NK-92 (cell line): Measurements from ENCODE around the gene CACNB2.

ENCODE experiments used
- DNase-seq: peaks from one replicate; lab custom pipeline; 2025; ENCODE audit not compliant: unreplicated experiment; lab: John Stamatoyannopoulos, UW

CACNB2 gene

DNA sequence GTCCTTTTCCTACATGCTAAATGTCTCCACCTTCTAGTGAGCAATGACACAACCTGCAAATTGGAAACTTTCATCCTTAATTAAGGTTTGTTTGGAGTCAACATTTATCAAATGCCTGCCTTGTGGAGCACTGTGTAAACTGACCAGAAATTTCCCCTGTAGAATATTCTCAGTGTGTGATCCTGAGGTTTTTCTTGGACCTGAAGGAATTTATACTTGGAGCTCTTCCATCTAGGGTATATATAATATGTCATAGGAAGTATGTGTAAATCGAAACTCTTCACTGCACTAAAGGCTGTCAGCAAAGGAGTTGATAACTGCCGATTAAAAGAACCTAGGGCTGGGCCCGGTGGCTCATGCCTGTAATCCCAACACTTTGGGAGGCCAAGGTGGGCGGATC lies 358.8 kb downstream of the CACNB2 start:
- DNase-seq, result no peak

DNA sequence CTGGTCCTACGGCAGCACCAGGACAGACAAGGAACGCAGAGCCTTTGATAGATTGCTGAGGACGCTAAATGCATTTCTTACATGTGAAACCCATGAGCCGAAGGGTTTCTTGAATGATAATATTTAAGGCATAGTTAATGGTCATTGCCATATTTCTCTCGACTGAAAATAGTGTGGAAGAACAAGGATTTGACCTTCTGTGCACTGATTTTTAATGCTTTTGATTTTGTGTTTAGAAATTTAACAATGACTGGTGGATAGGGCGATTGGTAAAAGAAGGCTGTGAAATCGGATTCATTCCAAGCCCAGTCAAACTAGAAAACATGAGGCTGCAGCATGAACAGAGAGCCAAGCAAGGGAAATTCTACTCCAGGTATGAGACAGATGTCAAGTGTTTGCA lies 360.4 kb downstream of the CACNB2 start:
- no peak for DNase-seq

GRCh38 chr10:18501198-18501597 lies 361.0 kb downstream of the CACNB2 start:
- no peak for DNase-seq

GRCh38 chr10:18501629-18502028 lies 361.4 kb downstream of the CACNB2 start:
- no peak for DNase-seq

DNA sequence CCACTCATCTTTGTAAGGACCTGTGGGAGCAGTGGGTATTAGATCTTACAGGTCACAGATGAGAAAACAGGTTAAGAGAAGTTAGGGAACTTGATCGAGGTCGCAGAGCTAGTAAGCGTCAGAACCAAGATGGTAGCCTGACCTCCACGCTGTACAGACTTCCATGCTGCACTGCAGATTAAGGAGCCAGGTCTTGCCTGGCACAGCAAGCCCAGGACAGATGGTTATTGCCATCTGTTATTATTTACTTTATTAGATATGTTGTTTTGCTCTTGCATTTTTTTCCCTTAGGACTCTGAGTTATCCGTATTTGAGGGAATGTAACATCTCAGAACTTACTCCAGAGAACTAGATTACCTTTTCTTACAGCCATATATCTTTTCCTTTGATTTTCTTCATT lies 363.9 kb downstream of the CACNB2 start:
- no peak for DNase-seq

DNA sequence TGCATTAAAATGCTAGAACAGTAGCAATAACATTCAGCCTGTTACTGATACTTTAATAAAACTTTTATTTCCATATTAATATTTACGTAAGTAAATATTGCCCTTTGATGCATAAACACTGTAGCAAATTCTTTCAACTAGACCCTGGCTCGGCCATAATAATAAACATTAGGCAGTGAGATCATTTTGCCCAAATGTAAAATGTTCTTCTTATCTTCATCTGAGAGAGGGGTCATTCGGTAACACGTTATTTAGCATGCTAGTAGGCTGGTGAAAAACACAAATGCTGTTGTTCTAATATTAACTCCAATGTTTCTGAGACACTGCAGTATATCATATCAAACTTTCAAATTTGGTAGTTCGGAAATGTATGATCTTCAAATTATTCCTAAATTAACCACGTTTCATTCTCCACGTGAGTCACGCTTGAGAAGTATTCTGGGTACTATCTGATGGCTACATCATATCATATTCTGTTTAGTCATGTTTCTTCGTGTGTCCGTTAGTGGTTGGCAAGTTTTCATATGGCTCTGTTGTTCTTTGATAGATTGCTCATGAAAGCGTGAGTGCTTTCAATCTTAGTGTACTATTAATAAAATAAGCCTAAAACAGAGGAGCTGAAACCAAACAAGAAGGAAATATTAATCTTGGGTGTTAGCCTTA lies 365.4 kb downstream of the CACNB2 start:
- no peak for DNase-seq

- DNase-seq, result no peak
These were observed 368.4 kb downstream of the CACNB2 start for GRCh38 chr10:18508587-18508986.

- no peak for DNase-seq
These were observed 374.3 kb downstream of the CACNB2 start for GRCh38 chr10:18514537-18514936.

DNA sequence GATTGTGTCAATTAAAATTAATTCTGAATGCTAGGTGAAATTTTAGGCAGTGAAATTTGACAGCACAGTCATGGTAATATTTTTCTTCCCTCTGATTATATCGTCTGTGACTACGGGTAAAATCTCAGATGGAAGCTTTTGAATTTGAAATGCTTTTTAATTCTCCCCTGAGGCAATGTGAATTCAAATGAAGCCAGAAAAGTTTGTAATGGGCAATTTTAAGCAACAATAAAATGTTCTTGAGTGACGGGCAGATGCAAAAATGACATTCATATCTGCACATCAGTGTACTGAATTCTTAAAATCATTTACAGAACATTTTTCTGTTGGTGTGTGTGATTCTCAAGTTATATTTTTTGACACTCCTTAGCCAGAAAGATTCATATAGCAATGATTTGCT lies 376.6 kb downstream of the CACNB2 start:
- DNase-seq, result no peak

- no peak for DNase-seq
These were observed 382.8 kb downstream of the CACNB2 start for GRCh38 chr10:18523025-18523424.

DNA sequence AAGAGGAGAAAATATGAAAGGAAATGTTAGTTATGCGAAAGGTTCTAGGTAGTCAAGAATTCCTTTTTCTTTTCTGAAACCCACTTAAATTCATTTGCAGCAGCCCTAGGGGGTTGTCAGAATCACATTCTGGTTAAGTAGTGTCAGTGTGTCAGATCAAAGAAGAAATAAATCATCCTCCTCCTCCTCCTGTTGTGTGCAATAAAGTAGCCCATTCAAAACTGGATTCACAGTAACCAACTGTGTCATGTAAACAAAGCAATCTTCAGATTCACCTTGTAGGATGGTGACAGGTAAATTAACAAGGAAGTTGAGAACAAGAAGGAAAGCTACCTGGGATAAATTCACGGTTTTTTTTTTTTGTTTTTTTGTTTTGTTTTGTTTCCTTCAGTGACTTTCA lies 383.6 kb downstream of the CACNB2 start:
- no peak for DNase-seq

DNA sequence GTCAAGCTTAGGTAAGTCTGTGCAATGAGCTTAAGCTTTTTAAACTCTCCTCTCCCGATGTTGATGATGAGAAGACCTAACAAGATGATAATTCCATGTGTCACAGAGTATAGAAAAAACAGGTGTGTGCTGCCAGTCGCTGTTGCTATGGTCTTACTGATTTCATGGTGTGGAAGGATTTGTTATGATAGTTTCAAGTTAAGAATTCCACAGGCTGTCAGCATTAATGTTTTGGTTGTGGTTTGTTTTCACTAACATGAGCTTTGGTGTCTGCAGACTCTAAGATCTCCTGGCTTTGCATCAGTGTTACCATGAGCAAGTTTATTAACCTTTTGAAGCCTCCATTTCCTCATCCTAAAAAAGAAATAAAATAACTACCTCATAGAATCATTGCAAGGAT lies 387.5 kb downstream of the CACNB2 start:
- no peak for DNase-seq

- DNase-seq, result no peak
These were observed 388.1 kb downstream of the CACNB2 start for GRCh38 chr10:18528292-18528691.

GRCh38 chr10:18532881-18533535 lies 392.8 kb downstream of the CACNB2 start:
- DNase-seq, result no peak

DNA sequence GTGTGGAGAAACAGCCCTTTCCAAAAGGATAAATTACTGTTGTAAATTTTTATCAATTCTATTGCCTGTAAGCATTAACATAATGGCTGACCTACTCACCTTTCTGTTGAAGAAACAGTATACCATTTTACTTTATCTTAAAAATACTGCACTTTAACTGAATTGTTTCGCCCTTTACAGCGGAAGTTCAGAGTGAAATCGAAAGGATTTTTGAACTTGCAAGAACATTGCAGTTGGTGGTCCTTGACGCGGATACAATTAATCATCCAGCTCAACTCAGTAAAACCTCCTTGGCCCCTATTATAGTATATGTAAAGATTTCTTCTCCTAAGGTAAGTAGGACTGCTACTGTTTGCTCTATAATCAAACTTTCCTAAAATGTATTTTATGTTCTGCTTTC lies 393.7 kb downstream of the CACNB2 start:
- DNase-seq, result no peak

DNA sequence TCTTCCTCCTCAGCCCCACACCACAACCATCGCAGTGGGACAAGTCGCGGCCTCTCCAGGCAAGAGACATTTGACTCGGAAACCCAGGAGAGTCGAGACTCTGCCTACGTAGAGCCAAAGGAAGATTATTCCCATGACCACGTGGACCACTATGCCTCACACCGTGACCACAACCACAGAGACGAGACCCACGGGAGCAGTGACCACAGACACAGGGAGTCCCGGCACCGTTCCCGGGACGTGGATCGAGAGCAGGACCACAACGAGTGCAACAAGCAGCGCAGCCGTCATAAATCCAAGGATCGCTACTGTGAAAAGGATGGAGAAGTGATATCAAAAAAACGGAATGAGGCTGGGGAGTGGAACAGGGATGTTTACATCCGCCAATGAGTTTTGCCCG lies 399.1 kb downstream of the CACNB2 start:
- DNase-seq, result no peak

DNA sequence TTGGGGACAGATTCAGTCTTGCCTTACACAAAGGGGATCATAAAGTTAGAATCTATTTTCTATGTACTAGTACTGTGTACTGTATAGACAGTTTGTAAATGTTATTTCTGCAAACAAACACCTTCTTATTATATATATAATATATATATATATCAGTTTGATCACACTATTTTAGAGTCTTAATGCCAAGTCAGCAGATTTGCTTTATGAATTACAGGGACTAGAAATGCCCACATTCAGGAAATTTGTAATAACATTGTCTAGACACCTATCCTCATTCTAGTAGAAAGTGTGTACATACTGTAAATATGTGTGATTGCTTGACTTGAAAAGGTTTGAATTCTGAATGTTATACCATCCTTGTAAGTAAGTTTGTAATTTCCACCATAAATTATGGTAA lies 400.0 kb downstream of the CACNB2 start:
- DNase-seq, result no peak

DNA sequence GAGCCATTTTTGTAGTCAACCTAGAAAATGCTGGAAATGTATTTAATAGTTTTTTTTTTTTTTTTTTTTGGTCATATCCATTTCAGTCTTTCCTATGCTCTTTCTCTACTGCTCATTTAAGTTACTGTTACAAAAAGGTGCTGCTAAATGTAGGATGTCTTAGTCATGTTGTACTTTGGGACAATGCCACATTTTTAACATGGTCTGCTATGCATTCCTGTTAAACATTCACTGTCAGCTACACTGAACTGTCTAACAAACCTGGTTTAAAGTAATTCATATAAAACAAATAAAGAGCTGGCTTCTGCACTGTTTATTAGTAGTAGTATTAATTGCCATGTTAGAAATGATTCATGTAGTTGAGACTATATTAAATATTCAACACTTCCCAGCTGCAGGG lies 402.6 kb downstream of the CACNB2 start:
- DNase-seq, result no peak

DNA sequence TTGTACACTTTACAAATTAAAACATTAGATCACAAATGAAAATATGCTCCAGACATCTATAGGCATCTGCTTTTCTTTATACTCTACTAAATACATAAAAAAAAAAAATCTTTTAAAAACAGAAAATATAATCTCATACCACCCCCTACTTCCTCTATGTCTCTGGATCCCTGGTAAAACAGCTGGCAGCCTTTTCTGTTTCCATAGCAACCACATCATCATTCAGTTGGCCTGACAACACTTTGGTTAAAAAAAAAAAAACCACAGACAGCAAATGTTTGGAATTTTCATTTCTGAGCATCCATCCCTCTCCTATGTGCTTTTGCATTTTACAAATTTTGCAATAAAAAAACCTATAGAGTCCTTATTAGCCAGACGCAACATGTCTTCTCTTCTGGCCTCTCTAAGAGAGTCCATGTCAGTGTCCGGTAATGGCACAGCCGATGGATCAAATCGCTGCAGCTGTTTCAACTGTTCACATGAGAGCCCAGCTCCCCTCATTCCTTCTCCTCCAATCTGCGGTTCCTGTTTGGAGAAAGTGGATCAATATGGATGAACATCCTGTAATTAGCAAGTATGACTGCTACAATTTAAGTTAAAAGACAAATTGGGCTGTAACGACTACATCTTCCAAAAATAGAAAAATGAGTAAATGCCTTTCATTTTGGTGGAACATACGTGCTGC lies 405.5 kb downstream of the CACNB2 start:
- DNase-seq, result no peak

DNA sequence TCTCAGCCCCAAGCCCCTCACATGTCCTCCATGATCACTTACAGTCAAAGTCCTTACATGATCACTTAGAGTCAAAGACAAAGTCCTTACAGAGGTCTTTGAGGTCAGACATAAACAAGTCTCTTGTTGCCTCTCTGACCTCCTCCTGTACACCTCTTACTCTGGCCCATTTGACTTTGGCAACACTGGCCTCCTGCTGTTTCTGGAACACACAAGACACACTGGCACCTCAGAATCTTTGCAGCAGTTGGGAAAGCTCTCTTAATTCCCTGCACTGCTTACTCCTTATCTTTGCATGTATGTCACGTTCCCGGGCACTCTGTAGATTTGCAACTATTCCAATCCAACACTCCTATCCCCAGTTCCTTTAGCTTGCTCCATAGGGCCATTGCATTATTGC lies 408.9 kb downstream of the CACNB2 start:
- no peak for DNase-seq

- DNase-seq, result no peak
These were observed 411.2 kb downstream of the CACNB2 start for GRCh38 chr10:18551473-18551872.

DNA sequence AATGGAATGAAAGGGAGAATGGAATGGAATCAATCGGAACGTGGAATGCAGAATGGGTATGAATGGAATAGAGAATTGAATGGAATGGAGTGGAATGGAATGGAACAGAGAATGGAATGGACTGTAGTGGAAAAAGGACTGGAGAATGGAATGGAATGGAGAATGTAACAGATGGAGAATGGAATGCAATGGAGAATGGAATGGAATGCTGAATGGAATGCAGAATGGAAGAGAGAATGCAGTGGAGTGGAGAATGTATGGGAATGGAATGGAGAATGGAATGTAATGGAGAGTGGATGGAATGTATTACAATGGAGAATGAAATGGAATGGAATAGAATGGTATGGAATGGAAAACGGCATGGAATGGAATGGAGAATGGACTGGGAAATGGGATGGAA lies 414.3 kb downstream of the CACNB2 start:
- no peak for DNase-seq
